Natural killer cell (primary cell): Measurements from ENCODE around the gene ACKR4. TPM values are rescaled to one million over a fixed set of nuclear protein-coding genes. Genes with fewer than 3 reads are reported as not detected.
"Not testable (repeated sequence)": the region's sequence is repeated elsewhere in the genome, so short reads cannot be mapped to it uniquely, and the experiment has no call there.

Experiments
- ATAC-seq, 3 donors: fragments of 150-1000 bp in 2 of 3; fragments of 200-7000 bp in 1 of 3; cut with Tn5 transposase; 1 replicate in 1 of 3; 2 replicates in 2 of 3; pipeline ENCODE4 v1.10.0; 2021; ENCODE audit warnings: mild to moderate bottlenecking in 2 of 3, moderate library complexity in 2 of 3
- DNase-seq, 2 donors: peaks; one replicate each; pipeline versions ENCODE4 v3.0.0 to v3.0.0-alpha.2; 2013 to 2021; ENCODE audit warnings: mixed read lengths in 1 of 2
- H3K27ac ChIP-seq: one replicate; pipeline ENCODE4 v1.5.1; 2013; ENCODE audit warnings: mild to moderate bottlenecking, low read length
- H3K27me3 ChIP-seq: one replicate; pipeline ENCODE4 v1.6.1; 2013; ENCODE audit warnings: low read length; ENCODE audit not compliant: control insufficient read depth, insufficient read depth
- H3K36me3 ChIP-seq: one replicate; pipeline ENCODE4 v1.6.1; 2013; ENCODE audit warnings: low read length; ENCODE audit not compliant: control insufficient read depth, insufficient read depth
- H3K4me1 ChIP-seq: one replicate; pipeline ENCODE4 v1.6.1; 2013; ENCODE audit warnings: low read length; ENCODE audit not compliant: control insufficient read depth, insufficient read depth
- H3K4me3 ChIP-seq: one replicate; pipeline ENCODE4 v1.5.1; 2013; ENCODE audit warnings: low read length
- H3K9me3 ChIP-seq: one replicate; pipeline ENCODE4 v1.6.1; 2013; ENCODE audit warnings: low read length; ENCODE audit not compliant: control insufficient read depth, insufficient read depth
- H3K27ac Mint-ChIP-seq, 2 donors: one replicate each; pipeline ENCODE4 v1.8.0; 2022; ENCODE audit warnings: mild to moderate bottlenecking in 2 of 2, mixed read lengths in 2 of 2, moderate library complexity in 1 of 2
- H3K27me3 Mint-ChIP-seq, 2 donors: one replicate each; pipeline ENCODE4 v1.8.0; 2022; ENCODE audit warnings: low read depth in 2 of 2, mixed read lengths in 2 of 2
- H3K36me3 Mint-ChIP-seq: one replicate; pipeline ENCODE4 v1.8.0; 2022; ENCODE audit warnings: mixed read lengths
- H3K4me1 Mint-ChIP-seq, 2 donors: one replicate each; pipeline ENCODE4 v1.8.0; 2022; ENCODE audit warnings: mixed read lengths in 2 of 2
- H3K4me3 Mint-ChIP-seq: one replicate; pipeline ENCODE4 v1.8.0; 2022; ENCODE audit warnings: mild to moderate bottlenecking, moderate library complexity, mixed read lengths
- H3K9me3 Mint-ChIP-seq, 2 donors: one replicate each; pipeline ENCODE4 v1.8.0; 2022; ENCODE audit warnings: mixed read lengths in 2 of 2
- CTCF ChIP-seq: fragments of 200-600 bp; IDR thresholded peaks from one replicate; pipeline ENCODE4 v1.8.0; 2022; ENCODE audit warnings: antibody characterized with exemption
- WGBS: methylation state at CpG from one replicate; pipeline ENCODE4 v1.1.7; 2013; ENCODE audit warnings: missing lambda C conversion rate; ENCODE audit not compliant: insufficient coverage; 5-methylcytosine and 5-hydroxymethylcytosine counted together
- intact Hi-C: fragments of 100-400 bp; cut with micrococcal nuclease; formaldehyde crosslinking; loops from one replicate; pipeline ENCODE4 v1.14.2; 2022
- total RNA-seq, 4 donors: library from RNA; stranded (reverse); fragments of 120-200 nt in 1 of 4; gene quantifications; one replicate each; pipeline versions ENCODE4 v1.2.3 to v1.2.4, GENCODE V29; 2013 to 2022

Gene ACKR4
- total RNA-seq, 3 donors from 2014 or later (not counting 1 experiment from before 2014, with no cell fraction given), result 0.14 to 0.32 TPM; not detected in 1

- no peak overlapping the region for H3K4me3 Mint-ChIP-seq
- DNase-seq (no peak), ATAC-seq (no peak)
- H3K36me3 Mint-ChIP-seq, result no peaks in the 10 kb centered on the region
- Histone ChIP-seq H3K27me3 (no peaks in the 10 kb centered on the region), H3K36me3 (peaks cover 3% of the 10 kb centered on the region), H3K9me3 (no peaks in the 10 kb centered on the region), H3K4me3 (no peak overlapping the region), H3K4me1 (no peaks in the 10 kb centered on the region), H3K27ac (no peak overlapping the region)
- intact Hi-C loops, result no loop called here
- no peak for TF ChIP-seq CTCF
- 97% methylated on average over 4 of the region's 5 CpGs for WGBS
- H3K4me1 Mint-ChIP-seq, result peaks cover under 1 to 6% of the 10 kb centered on the region in 2 donors
- H3K27ac Mint-ChIP-seq, result no peak overlapping the region
- H3K9me3 Mint-ChIP-seq, result no peaks in the 10 kb centered on the region
- H3K27me3 Mint-ChIP-seq, result no peaks in the 10 kb centered on the region
Observed at GRCh38 chr3:132555306-132556035, 41.6 kb upstream of the ACKR4 start.

GRCh38 chr3:132556036-132556386 is 41.1 kb upstream of the ACKR4 start:
- intact Hi-C loops, H3K36me3 ChIP-seq, H3K27me3 ChIP-seq, H3K27ac ChIP-seq, H3K4me3 ChIP-seq, H3K4me1 Mint-ChIP-seq, H3K36me3 Mint-ChIP-seq, H3K4me3 Mint-ChIP-seq, H3K27ac Mint-ChIP-seq, H3K9me3 Mint-ChIP-seq, H3K4me1 ChIP-seq, ATAC-seq, DNase-seq, H3K27me3 Mint-ChIP-seq, H3K9me3 ChIP-seq: not testable (repeated sequence)
- WGBS, result 92% methylated on average over 3 of the region's 3 CpGs

- Histone ChIP-seq H3K4me3 (no peak overlapping the region), H3K27me3 (no peaks in the 10 kb centered on the region), H3K27ac (no peak overlapping the region), H3K4me1 (no peaks in the 10 kb centered on the region), H3K36me3 (peaks cover 6% of the 10 kb centered on the region), H3K9me3 (no peaks in the 10 kb centered on the region)
- Mint-ChIP-seq H3K27me3 (no peaks in the 10 kb centered on the region), H3K4me1 (no peaks in the 10 kb centered on the region), H3K4me3 (no peak overlapping the region), H3K36me3 (no peaks in the 10 kb centered on the region), H3K27ac (no peak overlapping the region), H3K9me3 (no peaks in the 10 kb centered on the region)
- intact Hi-C loops, result no loop called here
- TF ChIP-seq CTCF, result no peak
- ATAC-seq (no peak), DNase-seq (no peak)
- WGBS, result 90% methylated on average over 7 of the region's 8 CpGs
Observed at GRCh38 chr3:132556508-132557159, 40.4 kb upstream of the ACKR4 start.

- no peak overlapping the region for H3K4me3 Mint-ChIP-seq
- DNase-seq, result no peak
- Histone ChIP-seq H3K4me3 (no peak overlapping the region), H3K4me1 (no peaks in the 10 kb centered on the region), H3K27ac (no peak overlapping the region), H3K36me3 (peaks cover 10% of the 10 kb centered on the region), H3K9me3 (no peaks in the 10 kb centered on the region), H3K27me3 (no peaks in the 10 kb centered on the region)
- peaks cover 6% of the 10 kb centered on the region for H3K36me3 Mint-ChIP-seq
- intact Hi-C loops, result no loop called here
- no peak for ATAC-seq
- 100% methylated on average over 3 of the region's 4 CpGs for WGBS
- no peak for TF ChIP-seq CTCF
- H3K4me1 Mint-ChIP-seq, result no peaks in the 10 kb centered on the region
- H3K9me3 Mint-ChIP-seq, result no peaks in the 10 kb centered on the region
- H3K27me3 Mint-ChIP-seq, result no peaks in the 10 kb centered on the region
- no peak overlapping the region for H3K27ac Mint-ChIP-seq
Observed at GRCh38 chr3:132561003-132561402, 36.1 kb upstream of the ACKR4 start.
